Suprapubic skin (tissue), 4 donors: ENCODE results near the gene RALGPS1.

Experiments
- CTCF ChIP-seq, 2 donors: fragments of 200-600 bp in 1 of 2; fragments of 450-650 bp in 1 of 2; sonication (generic) in 1 of 2; IDR thresholded peaks; one replicate each; pipeline ENCODE4 v1.5.1; 2016 to 2019; ENCODE audit warnings: antibody characterized with exemption in 2 of 2, mild to moderate bottlenecking in 1 of 2, moderate library complexity in 1 of 2
- EP300 ChIP-seq: sonication (generic); formaldehyde crosslinking; IDR thresholded peaks from one replicate; pipeline ENCODE4 v1.6.1; 2017; ENCODE audit warnings: antibody characterized with exemption
- POLR2AphosphoS5 ChIP-seq, 3 donors: sonication (generic); formaldehyde crosslinking; IDR thresholded peaks; one replicate each; pipeline ENCODE4 v1.6.1; 2017; ENCODE audit warnings: antibody characterized with exemption in 3 of 3

GRCh38 chr9:127078336-127078735 lies 163.8 kb downstream of the RALGPS1 start:
- no peak for TF ChIP-seq CTCF (IDR thresholded peaks at IDR 0.05)
- TF ChIP-seq EP300 = no peak
- TF ChIP-seq POLR2AphosphoS5 (IDR thresholded peaks at IDR 0.05) = no peak
